Neural crest cell (in vitro differentiated cells): ENCODE data around the gene PLAAT5. TPM values are rescaled to one million over a fixed set of nuclear protein-coding genes. Genes with fewer than 3 reads are reported as not detected.
A peak's percentile ranks its signal among the peaks of the same experiment; 100 is the strongest.

Source experiments
- DNase-seq: peaks from one replicate; pipeline ENCODE4 v3.0.0; 2021; ENCODE audit warnings: low read depth, mixed read lengths, low spot score
- H3K27ac Mint-ChIP-seq: one replicate; pipeline ENCODE4 v1.8.0; 2021; ENCODE audit warnings: mild to moderate bottlenecking, mixed read lengths; ENCODE audit not compliant: unreplicated experiment
- H3K27me3 Mint-ChIP-seq: 2 replicates; pipeline ENCODE4 v1.8.0; 2021; ENCODE audit warnings: low read depth, mild to moderate bottlenecking, mixed read lengths
- H3K36me3 Mint-ChIP-seq: 2 replicates; pipeline ENCODE4 v1.8.0; 2021; ENCODE audit warnings: low read depth, mild to moderate bottlenecking, mixed read lengths
- H3K4me1 Mint-ChIP-seq: 2 replicates; pipeline ENCODE4 v1.8.0; 2021; ENCODE audit warnings: mixed read lengths
- H3K4me3 Mint-ChIP-seq: one replicate; pipeline ENCODE4 v1.8.0; 2021; ENCODE audit warnings: mild to moderate bottlenecking, mixed read lengths
- H3K9me3 Mint-ChIP-seq: 2 replicates; pipeline ENCODE4 v1.8.0; 2021; ENCODE audit warnings: mixed read lengths
- CTCF ChIP-seq: fragments of 200-600 bp; sonication (generic); conservative IDR thresholded peaks from 2 replicates; pipeline ENCODE4 v1.5.0; 2021; ENCODE audit warnings: antibody characterized with exemption, mild to moderate bottlenecking
- long read RNA-seq: library from polyadenylated mRNA; unstranded; transcript quantifications from one replicate; pipeline ENCODE4 v2.0.0, GENCODE V29; 2020
- total RNA-seq: library from RNA; stranded (reverse); gene quantifications from 2 replicates; pipeline ENCODE4 v1.2.1, GENCODE V29; 2021

Gene PLAAT5
- total RNA-seq, result 0.45 and 0.77 TPM in 2 replicates
- long read RNA-seq, result 0 reads

GRCh38 chr11:63490551-63491239, at the start of gene PLAAT5:
TSS of gene PLAAT5 (minus strand) at chr11:63491167. CDS start at chr11:63491034, 133 bp downstream.
- Mint-ChIP-seq H3K9me3 (peaks cover 5% of the 10 kb centered on the region), H3K36me3 (peaks cover 2% of the 10 kb centered on the region), H3K4me3 (peak within 1 kb of the TSS; percentile 89), H3K4me1 (peaks cover 35% of the 10 kb centered on the region), H3K27me3 (peaks cover 47% of the 10 kb centered on the region), H3K27ac (no peak within 1 kb of the TSS)
- peak; percentile 36 for DNase-seq
- TF ChIP-seq CTCF, result no peak

GRCh38 chr11:63537293-63538101, 46.5 kb upstream of the PLAAT5 start:
- no peak overlapping the region for H3K27ac Mint-ChIP-seq
- peaks cover 10% of the 10 kb centered on the region for H3K27me3 Mint-ChIP-seq
- no peak for DNase-seq
- TF ChIP-seq CTCF, result no peak
- no peak overlapping the region for H3K4me3 Mint-ChIP-seq
- H3K9me3 Mint-ChIP-seq, result no peaks in the 10 kb centered on the region
- no peaks in the 10 kb centered on the region for H3K4me1 Mint-ChIP-seq
- H3K36me3 Mint-ChIP-seq, result no peaks in the 10 kb centered on the region

- H3K36me3 Mint-ChIP-seq, result no peaks in the 10 kb centered on the region
- no peaks in the 10 kb centered on the region for H3K4me1 Mint-ChIP-seq
- no peak within 1 kb of the TSS for H3K4me3 Mint-ChIP-seq
- no peak for DNase-seq
- TF ChIP-seq CTCF, result no peak
- H3K27ac Mint-ChIP-seq, result no peak within 1 kb of the TSS
- H3K9me3 Mint-ChIP-seq, result no peaks in the 10 kb centered on the region
- peaks cover 15% of the 10 kb centered on the region for H3K27me3 Mint-ChIP-seq
Observed at GRCh38 chr11:63536669-63537292, 45.8 kb upstream of the PLAAT5 start, which contains the start of gene PLAAT4. TSS of gene PLAAT4 (plus strand) at chr11:63536808. CDS start at chr11:63536869, 61 bp downstream.

GRCh38 chr11:63535734-63536133, 44.8 kb upstream of the PLAAT5 start:
- no peaks in the 10 kb centered on the region for H3K9me3 Mint-ChIP-seq
- H3K27me3 Mint-ChIP-seq, result peaks cover 21% of the 10 kb centered on the region
- no peak overlapping the region for H3K27ac Mint-ChIP-seq
- H3K4me1 Mint-ChIP-seq, result no peaks in the 10 kb centered on the region
- no peak overlapping the region for H3K4me3 Mint-ChIP-seq
- no peak for TF ChIP-seq CTCF
- H3K36me3 Mint-ChIP-seq, result no peaks in the 10 kb centered on the region
- DNase-seq, result no peak

GRCh38 chr11:63534895-63535461, 44.0 kb upstream of the PLAAT5 start:
- peaks cover 26% of the 10 kb centered on the region for H3K27me3 Mint-ChIP-seq
- no peak overlapping the region for H3K4me3 Mint-ChIP-seq
- H3K36me3 Mint-ChIP-seq, result no peaks in the 10 kb centered on the region
- H3K27ac Mint-ChIP-seq, result no peak overlapping the region
- no peak for TF ChIP-seq CTCF
- peaks cover 4% of the 10 kb centered on the region for H3K4me1 Mint-ChIP-seq
- no peaks in the 10 kb centered on the region for H3K9me3 Mint-ChIP-seq
- DNase-seq, result no peak
